ENCODE results near the gene CFAP157.

The CFAP157 gene

DNA sequence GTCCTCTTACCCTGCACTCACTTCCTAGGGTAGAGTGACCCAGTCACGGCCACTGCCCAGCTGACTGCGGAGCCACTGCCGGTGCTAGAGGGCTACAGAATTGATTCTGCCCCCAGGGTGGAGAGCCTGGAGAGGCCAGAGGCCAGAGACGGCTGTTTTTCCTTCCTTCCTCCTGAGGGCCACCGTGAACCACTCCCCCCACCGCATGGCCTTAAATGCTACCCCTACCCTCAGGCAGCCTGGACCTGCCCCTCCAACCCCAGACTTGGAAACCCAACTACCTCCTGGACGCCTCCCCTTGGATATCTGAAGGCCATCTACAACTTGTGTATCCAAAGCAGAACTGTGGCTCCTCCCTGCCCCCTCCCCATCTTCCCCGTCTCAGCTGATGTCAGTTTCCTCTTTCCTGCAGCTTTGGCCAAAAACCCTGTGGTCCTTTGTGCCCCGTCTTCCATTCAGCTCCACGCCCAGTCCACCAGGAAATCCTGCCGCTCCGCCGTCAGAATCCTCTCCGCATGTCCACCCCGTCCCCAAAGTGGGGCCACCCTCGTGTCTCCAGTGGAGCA is 55.4 kb downstream of the CFAP157 start:
- DNase-seq (ENCODE audit: low read depth) = no peak

DNA sequence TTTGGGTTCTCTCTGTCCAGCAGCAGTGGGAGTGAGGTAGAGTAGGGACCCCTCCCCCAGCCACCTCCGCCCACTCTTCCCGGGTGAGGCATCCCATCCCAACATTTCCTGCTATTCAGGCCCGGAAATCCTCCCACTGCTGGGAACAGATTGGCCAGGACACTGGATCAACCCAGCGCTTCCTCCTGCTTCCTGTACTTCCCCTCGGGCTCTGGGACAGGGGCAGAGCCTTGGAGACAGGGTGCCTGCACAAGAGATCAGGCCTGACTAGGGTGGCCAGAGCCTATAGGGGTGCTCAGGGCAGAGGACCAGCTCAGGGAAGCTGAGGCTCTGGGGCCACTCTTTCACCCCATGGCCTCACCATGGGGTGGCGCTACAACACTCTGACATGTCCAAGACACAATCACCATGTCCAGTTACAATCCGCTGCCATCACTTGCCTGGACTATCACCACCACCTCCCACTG is 57.2 kb downstream of the CFAP157 start:
- DNase-seq (ENCODE audit: low read depth) = no peak

DNA sequence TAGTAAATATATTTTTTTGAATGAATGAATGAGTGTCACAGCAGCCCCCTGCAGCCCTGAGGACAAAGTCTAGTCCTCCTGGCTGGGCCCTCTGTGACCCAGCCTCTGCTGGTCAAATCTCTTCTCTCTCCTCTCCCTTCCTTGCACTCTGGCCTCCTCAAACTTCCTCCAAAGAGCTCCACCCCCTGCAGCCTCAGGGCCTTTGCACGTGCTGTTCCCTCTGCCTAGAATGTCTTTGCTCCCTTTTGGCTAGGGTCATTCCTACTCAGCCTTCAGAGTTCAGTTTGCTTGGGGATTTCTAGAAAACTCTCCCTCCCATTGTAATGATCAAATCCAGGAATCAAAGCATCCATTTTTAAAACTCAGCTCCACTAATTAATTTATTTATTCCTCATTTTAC is 58.6 kb downstream of the CFAP157 start:
- no peak for DNase-seq (ENCODE audit: low read depth)
